Dedifferentiated amniotic fluid mesenchymal stem cell (primary cell): ENCODE data around the gene YWHAQ.
"Not testable (repeated sequence)": the region's sequence is repeated elsewhere in the genome, so short reads cannot be mapped to it uniquely, and the experiment has no call there.

ENCODE experiments used
- DNase-seq: peaks from one replicate; pipeline ENCODE4 v3.0.0-alpha.2; 2016; ENCODE audit errors: extremely low spot score

The YWHAQ gene

GRCh38 chr2:9631878-9632700 lies 1.3 kb upstream of the YWHAQ start:
- DNase-seq: no peak

GRCh38 chr2:9631553-9631819 lies 689 bp upstream of the YWHAQ start:
- no peak for DNase-seq

GRCh38 chr2:9630117-9630735 lies 571 bp downstream of the YWHAQ start:
- DNase-seq: peak; percentile 42

- DNase-seq: peak; percentile 55
These were observed 1.3 kb downstream of the YWHAQ start for GRCh38 chr2:9629222-9630116.

- DNase-seq: no peak
These were observed 3.5 kb downstream of the YWHAQ start for GRCh38 chr2:9627310-9627709.

GRCh38 chr2:9623151-9623550 lies 7.6 kb downstream of the YWHAQ start:
- no peak for DNase-seq

GRCh38 chr2:9621655-9622054 lies 9.1 kb downstream of the YWHAQ start:
- not testable (repeated sequence) for DNase-seq

GRCh38 chr2:9618410-9618809 lies 12.4 kb downstream of the YWHAQ start:
- DNase-seq: no peak

- no peak for DNase-seq
These were observed 13.0 kb downstream of the YWHAQ start for GRCh38 chr2:9617749-9618148.

GRCh38 chr2:9617296-9617695 lies 13.5 kb downstream of the YWHAQ start:
- DNase-seq: no peak

GRCh38 chr2:9614562-9614961 lies 16.2 kb downstream of the YWHAQ start:
- DNase-seq: no peak

GRCh38 chr2:9613291-9613690 lies 17.5 kb downstream of the YWHAQ start:
- DNase-seq: peak; percentile 76

GRCh38 chr2:9611549-9611912 lies 19.3 kb downstream of the YWHAQ start:
- DNase-seq: not testable (repeated sequence)

GRCh38 chr2:9610781-9611548 lies 19.8 kb downstream of the YWHAQ start:
- DNase-seq: no peak

- not testable (repeated sequence) for DNase-seq
These were observed 22.3 kb downstream of the YWHAQ start for GRCh38 chr2:9608491-9608890.

GRCh38 chr2:9602412-9602811 lies 28.4 kb downstream of the YWHAQ start:
- no peak for DNase-seq

GRCh38 chr2:9601397-9601796 lies 29.4 kb downstream of the YWHAQ start:
- DNase-seq: no peak

- DNase-seq: no peak
These were observed 31.4 kb downstream of the YWHAQ start for GRCh38 chr2:9599430-9599829.

GRCh38 chr2:9596621-9597311 lies 34.0 kb downstream of the YWHAQ start:
- no peak for DNase-seq

- DNase-seq: no peak
These were observed 35.1 kb downstream of the YWHAQ start for GRCh38 chr2:9595746-9596145.

- not testable (repeated sequence) for DNase-seq
These were observed 35.5 kb downstream of the YWHAQ start for GRCh38 chr2:9595256-9595655.
